NCI-H2081 treated with DMSO at 0.1 percent for 48 hours (cell line): ENCODE measurements around the gene CALHM6.
"Not testable (repeated sequence)": the region's sequence is repeated elsewhere in the genome, so short reads cannot be mapped to it uniquely, and the experiment has no call there.

Experiments used
- DNase-seq: peaks from one replicate; lab custom pipeline; 2025; lab: John Stamatoyannopoulos, UW

Gene CALHM6

DNA sequence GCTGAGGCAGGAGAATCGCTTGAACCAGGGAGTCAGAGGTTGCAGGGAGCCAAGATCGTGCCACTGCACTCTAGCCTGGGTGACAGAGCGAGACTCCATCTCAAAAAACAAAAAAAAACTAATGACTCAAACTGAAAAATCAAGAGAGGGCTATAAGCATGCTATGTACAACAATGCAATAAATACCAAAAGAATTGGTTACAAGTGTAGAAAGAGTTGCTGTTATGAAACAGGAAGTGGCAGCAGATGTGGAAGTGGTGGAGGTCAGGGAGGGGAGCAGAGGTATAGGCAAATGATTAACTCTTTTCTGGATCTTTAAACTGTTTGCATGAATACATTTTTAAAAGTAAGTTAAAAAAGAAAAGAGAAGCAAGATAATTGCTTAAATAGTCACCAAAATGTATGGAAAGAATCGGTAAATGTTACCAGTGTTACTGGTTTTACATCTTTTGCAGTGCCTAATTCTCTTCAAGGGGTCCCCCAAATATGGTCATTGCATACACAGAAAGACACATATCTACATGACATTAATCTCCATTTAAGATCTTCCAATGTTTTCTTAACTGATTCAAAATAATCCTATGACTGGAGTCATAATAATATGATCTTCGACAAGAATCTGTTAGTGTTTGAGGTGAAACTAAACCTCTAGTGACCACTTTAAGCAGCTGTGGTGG is 15.0 kb downstream of the CALHM6 start:
- no peak for DNase-seq

DNA sequence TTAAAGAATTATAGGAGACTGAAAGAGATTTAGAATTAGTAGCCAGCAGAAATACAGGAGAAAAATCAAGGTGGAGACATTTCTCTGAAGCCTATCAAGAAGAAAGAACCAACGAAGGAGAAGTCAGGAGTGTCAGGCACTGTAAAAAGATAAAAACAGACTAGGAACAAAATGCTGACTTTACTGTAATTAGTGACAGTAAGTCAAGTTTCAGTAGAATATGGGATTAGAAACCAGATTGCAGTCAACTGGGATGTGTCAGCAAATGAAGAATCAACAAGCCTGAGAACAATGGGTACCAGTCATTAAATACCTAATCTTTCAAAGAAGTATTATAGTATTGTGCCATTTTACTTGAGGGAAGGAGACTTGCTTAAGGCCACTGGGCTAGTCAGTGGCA is 21.6 kb downstream of the CALHM6 start:
- DNase-seq = no peak

GRCh38 chr6:116483616-116484015 is 22.4 kb downstream of the CALHM6 start:
- no peak for DNase-seq

DNA sequence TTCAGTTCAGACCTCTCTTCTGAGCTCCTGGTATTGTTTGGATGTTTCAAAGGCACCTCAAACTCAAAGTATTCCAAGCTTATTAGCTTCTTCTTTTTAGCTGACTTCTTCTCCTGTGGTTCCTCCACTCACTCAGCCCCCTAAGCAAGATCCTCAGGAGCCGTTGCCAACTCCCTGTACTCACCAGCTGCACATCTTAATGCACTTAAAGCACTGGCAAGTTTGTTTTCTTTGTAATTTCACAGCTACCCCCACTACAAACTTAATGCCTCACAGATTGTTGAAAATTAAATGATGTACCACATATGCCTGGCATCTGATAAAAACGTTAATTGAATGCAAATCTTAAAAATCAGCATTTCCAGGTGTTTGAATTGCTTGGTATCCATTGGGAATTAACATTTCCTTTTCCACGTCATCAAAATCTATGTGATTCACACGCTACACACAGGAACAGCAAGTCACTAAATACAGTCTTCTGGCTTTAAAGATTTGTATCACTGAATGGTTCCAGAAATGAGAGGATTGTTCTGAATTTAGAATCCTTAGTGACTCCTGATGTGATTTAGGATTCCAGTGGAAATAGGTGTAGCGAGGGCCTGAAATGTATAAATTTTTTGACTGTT is 24.5 kb downstream of the CALHM6 start:
- no peak for DNase-seq

- no peak for DNase-seq
Measured at GRCh38 chr6:116491610-116492330, 30.6 kb downstream of the CALHM6 start.

GRCh38 chr6:116492331-116493067 is 31.3 kb downstream of the CALHM6 start:
- no peak for DNase-seq

DNA sequence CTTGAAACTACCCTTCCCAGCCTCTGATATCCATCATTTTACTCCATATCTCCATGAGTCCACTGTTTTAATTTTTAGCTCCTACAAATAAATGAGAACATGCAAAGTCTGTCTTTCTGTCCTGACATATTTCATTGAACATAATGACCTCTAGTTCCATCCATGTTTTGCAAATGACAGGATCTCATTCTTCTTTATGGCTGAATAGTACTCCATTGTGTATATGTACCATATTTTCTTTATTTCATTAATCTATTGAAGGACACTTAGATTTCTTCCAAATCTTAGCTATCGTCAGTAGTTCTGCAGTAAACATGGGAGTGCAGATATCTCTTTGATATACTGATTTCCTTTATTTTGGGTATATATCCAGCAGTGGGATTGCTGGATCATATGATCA is 34.0 kb downstream of the CALHM6 start:
- not testable (repeated sequence) for DNase-seq

- DNase-seq = no peak
Measured at GRCh38 chr6:116497113-116497676, 36.0 kb downstream of the CALHM6 start.

DNA sequence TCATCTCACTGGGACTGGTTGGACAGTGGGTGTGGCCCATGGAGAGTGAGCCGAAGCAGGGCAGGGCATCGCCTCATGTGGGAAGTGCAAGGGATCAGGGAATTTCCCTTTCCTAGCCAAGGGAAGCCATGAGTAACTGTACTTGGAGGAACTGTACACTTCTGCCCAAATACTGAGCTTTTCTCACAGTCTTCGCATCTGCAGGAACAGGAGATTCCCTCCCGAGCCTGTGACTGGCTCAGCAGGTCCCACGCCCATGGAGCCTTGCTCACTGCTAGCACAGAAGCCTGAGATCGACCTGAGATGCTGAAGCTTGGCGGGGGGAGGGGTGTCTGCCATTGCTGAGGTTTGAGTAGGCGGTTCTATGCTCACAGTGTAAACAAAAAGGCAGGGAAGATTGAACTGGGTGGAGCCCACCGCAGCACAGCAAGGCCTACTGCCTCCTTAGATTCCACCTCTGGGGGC is 39.8 kb downstream of the CALHM6 start:
- no peak for DNase-seq

- no peak for DNase-seq
Measured at GRCh38 chr6:116507324-116507723, 46.1 kb downstream of the CALHM6 start.

DNA sequence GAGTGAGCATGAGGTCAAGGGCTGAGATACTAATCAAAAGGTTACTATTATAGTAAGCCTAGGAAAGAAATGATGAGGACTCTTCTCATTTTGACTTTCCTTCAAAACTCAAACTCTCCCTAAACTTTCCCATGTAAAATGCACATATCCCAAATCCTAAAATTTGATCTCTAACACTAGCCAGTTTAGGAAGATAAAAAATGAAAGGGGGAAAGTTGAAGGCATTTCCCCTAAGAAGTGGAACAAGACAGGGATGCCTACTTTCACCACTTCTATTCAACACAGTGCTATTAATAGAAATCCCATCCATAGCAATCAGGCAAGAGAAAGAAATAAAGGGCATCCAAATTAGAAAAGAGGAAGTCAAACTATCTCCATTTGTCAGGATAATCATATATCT is 47.4 kb downstream of the CALHM6 start:
- no peak for DNase-seq

DNA sequence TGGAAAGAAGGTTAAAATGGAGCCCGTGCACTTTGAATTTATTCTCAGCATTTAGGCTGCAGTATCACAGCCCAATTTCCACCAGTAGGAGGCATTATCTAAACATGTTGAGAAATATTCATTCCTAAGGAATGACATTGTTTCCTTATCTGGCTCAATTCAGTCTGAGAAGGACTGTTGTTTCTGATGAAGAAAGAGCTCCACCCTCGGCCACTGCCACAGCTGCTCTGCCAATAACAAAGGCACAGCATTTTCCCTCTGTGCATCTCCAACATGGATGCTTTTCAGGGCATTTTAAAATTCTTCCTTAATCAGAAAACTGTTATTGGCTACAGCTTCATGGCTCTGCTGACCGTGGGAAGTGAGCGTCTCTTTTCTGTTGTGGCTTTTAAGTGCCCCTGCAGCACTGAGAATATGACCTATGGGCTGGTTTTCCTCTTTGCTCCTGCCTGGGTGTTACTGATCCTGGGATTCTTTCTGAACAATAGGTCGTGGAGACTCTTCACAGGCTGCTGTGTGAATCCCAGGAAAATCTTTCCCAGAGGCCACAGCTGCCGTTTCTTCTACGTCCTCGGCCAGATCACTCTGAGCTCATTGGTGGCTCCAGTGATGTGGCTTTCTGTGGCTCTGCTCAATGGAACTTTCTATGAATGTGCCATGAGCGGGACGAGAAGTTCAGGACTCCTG is 50.4 kb downstream of the CALHM6 start, which contains the start of gene CALHM5:
TSS of gene CALHM5 (plus strand) at position 216 of the 687 bp plus-strand sequence. CDS start at position 274, 58 bp downstream.
- DNase-seq = no peak

DNA sequence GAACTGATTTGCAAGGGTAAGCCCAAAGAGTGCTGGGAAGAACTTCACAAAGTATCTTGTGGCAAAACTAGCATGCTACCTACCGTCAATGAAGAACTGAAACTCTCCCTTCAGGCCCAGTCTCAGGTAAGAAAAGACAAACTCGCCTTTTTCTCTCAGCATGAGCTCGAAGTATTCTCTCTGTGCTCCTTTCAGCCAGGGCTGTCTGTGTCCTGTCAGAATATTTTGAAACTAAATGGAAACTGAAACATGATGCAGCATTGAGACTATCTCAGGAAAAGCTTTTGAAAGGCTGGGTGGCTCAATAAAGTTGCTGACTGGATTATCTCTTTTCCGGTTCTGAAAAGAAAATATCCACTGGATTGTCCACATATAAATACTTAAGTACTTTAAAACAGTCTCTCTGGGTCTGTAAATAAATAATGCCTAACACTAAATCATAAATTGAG is 51.0 kb downstream of the CALHM6 start:
- DNase-seq = no peak

- no peak for DNase-seq
Measured at GRCh38 chr6:116512734-116513133, 51.6 kb downstream of the CALHM6 start.
